22Rv1 (cell line): ENCODE results near the gene SPATS1.

Experiments
- CTCF ChIP-seq: fragments of 450-650 bp; IDR thresholded peaks from 2 replicates; pipeline ENCODE4 v1.5.1; 2017; ENCODE audit warnings: mild to moderate bottlenecking
- ZFX ChIP-seq: fragments of 450-650 bp; IDR thresholded peaks from 2 replicates; pipeline ENCODE4 v1.6.1; 2017; ENCODE audit warnings: antibody characterized with exemption, borderline replicate concordance

DNA sequence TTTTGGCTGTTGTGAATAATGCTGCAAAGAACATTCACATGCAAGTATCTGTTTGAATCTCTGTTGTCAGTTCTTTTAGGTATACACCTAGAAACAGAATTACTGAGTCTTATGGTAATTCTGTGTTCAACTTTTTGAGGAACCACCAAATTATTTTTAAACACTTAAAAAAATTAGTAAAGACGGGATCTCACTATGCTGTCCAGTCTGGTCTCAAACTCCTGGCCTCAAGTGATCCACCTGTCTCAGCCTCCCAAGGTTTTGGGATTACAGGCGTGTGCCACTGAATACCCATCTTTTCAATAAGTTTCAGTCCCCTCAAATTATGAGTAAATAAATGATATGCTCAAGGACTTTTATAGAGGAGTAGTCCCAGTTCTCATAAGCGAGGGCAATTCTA is 17.5 kb downstream of the SPATS1 start:
- TF ChIP-seq CTCF = no peak
- no peak for TF ChIP-seq ZFX
